Keratinocyte (primary cell): ENCODE results near the gene OSGIN1. TPM values are rescaled to one million over a fixed set of nuclear protein-coding genes. Genes with fewer than 3 reads are reported as not detected.

Experiments
- DNase-seq: peaks from one replicate; pipeline ENCODE4 v3.0.0-alpha.2; 2011; ENCODE audit warnings: low read depth, missing footprints, low spot score
- FAIRE-seq: peaks from 2 replicates; lab custom pipeline; 2011; peaks lifted over from hg19 to GRCh38; lab: Jason Lieb, UNC
- H2AFZ ChIP-seq: 2 replicates; pipeline ENCODE4 v1.6.0; 2012; ENCODE audit warnings: low read length, control low read depth, inconsistent platforms; ENCODE audit not compliant: control insufficient read depth
- H3K27ac ChIP-seq: 2 replicates; pipeline ENCODE4 v1.5.1; 2011; ENCODE audit warnings: low read length; ENCODE audit not compliant: control insufficient read depth, insufficient read depth
- H3K27me3 ChIP-seq: 3 replicates; pipeline ENCODE4 v1.6.0; 2011; ENCODE audit warnings: low read length; ENCODE audit not compliant: control insufficient read depth, insufficient read depth; ENCODE audit errors: extremely low read depth
- H3K36me3 ChIP-seq, 2 experiments: 2 replicates in 1 of 2; 3 replicates in 1 of 2; pipeline ENCODE4 v1.5.1; 2011; ENCODE audit warnings: low read length in 2 of 2, mild to moderate bottlenecking in 1 of 2; ENCODE audit not compliant: control insufficient read depth in 2 of 2, insufficient read depth in 2 of 2; ENCODE audit errors: extremely low read depth in 1 of 2
- H3K4me1 ChIP-seq: 3 replicates; pipeline ENCODE4 v1.5.1; 2011; ENCODE audit warnings: low read length; ENCODE audit not compliant: control insufficient read depth, insufficient read depth; ENCODE audit errors: extremely low read depth
- H3K4me2 ChIP-seq: 3 replicates; pipeline ENCODE4 v1.6.0; 2011; ENCODE audit warnings: low read depth, low read length; ENCODE audit not compliant: control insufficient read depth, insufficient read depth; ENCODE audit errors: extremely low read depth
- H3K4me3 ChIP-seq, 3 experiments: fragments of 200-600 bp in 1 of 3; sonication (generic) in 1 of 3; 2 replicates in 2 of 3; 3 replicates in 1 of 3; pipeline ENCODE4 v1.5.1; 2011 to 2016; ENCODE audit warnings: low read length in 3 of 3, mild to moderate bottlenecking in 3 of 3, control low read depth in 2 of 3, inconsistent platforms in 1 of 3, low read depth in 1 of 3, mixed read lengths in 1 of 3, mixed run types in 1 of 3, moderate library complexity in 1 of 3; ENCODE audit not compliant: control insufficient read depth in 2 of 3, insufficient read depth in 2 of 3; ENCODE audit errors: extremely low read depth in 1 of 3
- H3K79me2 ChIP-seq: 2 replicates; pipeline ENCODE4 v1.6.0; 2012; ENCODE audit warnings: low read length; ENCODE audit not compliant: control insufficient read depth, insufficient read depth
- H3K9ac ChIP-seq: 3 replicates; pipeline ENCODE4 v1.6.0; 2011; ENCODE audit warnings: low read length; ENCODE audit not compliant: control insufficient read depth, insufficient read depth; ENCODE audit errors: extremely low read depth
- H3K9me1 ChIP-seq: 3 replicates; pipeline ENCODE4 v1.6.0; 2011; ENCODE audit warnings: low read length; ENCODE audit not compliant: control insufficient read depth, insufficient read depth; ENCODE audit errors: extremely low read depth
- H3K9me3 ChIP-seq: 2 replicates; pipeline ENCODE4 v1.5.1; 2012; ENCODE audit warnings: low read depth, low read length; ENCODE audit not compliant: control insufficient read depth
- H4K20me1 ChIP-seq: 3 replicates; pipeline ENCODE4 v1.6.0; 2011; ENCODE audit warnings: low read length; ENCODE audit not compliant: control insufficient read depth, insufficient read depth; ENCODE audit errors: extremely low read depth
- EZH2 ChIP-seq: IDR thresholded peaks from one replicate; pipeline ENCODE4 v1.6.1; 2012; ENCODE audit warnings: inconsistent platforms, mild to moderate bottlenecking, low read length, moderate library complexity
- dilution Hi-C: fragments of 300-500 bp; cut with MboI; formaldehyde crosslinking; loops from one replicate; pipeline ENCODE4 v1.7.0; 2020; ENCODE audit warnings: low sequenced_read_pairs; ENCODE audit not compliant: extremely low pct_ligation_motif_present
- polyA plus RNA-seq, 5 experiments: library from polyadenylated mRNA; depleted of rRNA in 3 of 5; stranded (reverse) in 3 of 5; stranded (forward) in 1 of 5; unstranded in 1 of 5; fragments of >200 nt; gene quantifications; 1 replicate in 1 of 5; 2 replicates in 3 of 5; 3 replicates in 1 of 5; pipeline versions ENCODE4 v1.2.1 to v1.2.3, GENCODE V29; 2011 to 2012; ENCODE audit warnings: missing spikeins in 2 of 5, low read depth in 1 of 5, low replicate concordance in 1 of 5
- TF ChIP-seq, protein P1 (sequence below), 3 experiments: IDR thresholded peaks in 1 of 3; conservative IDR thresholded peaks in 1 of 3; optimal IDR thresholded peaks in 1 of 3; 2 replicates in 2 of 3; 3 replicates in 1 of 3; pipeline versions ENCODE3 to v1.5.1; 2011; ENCODE audit warnings: low read length in 3 of 3, mild to moderate bottlenecking in 3 of 3, moderate library complexity in 2 of 3, control low read depth in 1 of 3, inconsistent platforms in 1 of 3; ENCODE audit not compliant: insufficient read depth in 2 of 3; ENCODE audit errors: extremely low read depth in 1 of 3

The OSGIN1 gene
- polyA plus RNA-seq, 1 donor (not counting 4 experiments of a cell fraction or from before 2014, with no cell fraction given) = 2.1 TPM

DNA sequence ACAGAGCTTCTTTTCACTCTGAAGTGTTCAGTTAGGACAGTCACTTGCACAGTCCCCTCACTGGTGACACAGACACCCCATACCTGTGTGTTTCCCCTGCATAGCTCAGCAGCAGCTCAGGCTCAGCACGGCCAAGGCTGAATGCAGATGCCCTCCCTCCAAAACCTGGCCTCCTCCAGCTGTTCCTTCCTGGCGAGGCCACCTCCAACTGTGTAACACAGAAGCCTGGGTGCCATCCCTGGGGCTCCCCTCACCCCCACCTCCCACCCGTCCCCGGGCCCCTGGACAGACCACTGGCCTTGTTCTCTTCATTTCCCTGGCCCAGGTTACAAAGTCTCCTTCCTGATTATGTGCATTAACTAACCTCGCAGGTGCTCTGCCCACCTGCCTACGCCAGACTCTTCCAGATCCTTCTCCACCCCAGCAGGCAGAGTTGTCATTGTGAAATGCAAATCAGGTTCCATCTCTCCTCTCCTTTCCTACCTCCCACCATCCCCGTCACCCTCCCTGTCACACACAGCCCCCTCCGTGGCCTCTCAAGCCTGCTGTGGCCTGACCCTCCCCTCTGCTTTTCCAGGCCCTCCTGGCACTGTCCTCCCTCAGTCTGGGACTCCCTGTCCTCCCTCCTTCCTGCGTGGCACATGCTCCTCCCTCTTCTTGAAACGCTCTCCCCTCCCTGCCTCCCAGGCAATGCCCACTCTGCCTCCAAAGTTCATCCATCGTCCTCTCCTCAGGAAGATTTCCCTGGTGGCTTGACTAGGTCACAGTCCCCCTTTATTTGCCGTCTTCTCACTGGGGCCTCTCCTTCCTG lies 27.7 kb upstream of the OSGIN1 start:
- Histone ChIP-seq H3K4me3 (no peak overlapping the region), H3K27ac (no peak overlapping the region), H3K9me1 (no peaks in the 10 kb centered on the region), H3K4me2 (no peak overlapping the region), H3K4me1 (peaks cover 8% of the 10 kb centered on the region), H3K79me2 (no peaks in the 10 kb centered on the region), H3K36me3 (peaks cover 0 to 1% of the 10 kb centered on the region in 2 experiments), H2AFZ (no peak overlapping the region), H3K9ac (no peak overlapping the region), H3K27me3 (no peaks in the 10 kb centered on the region), H3K9me3 (no peaks in the 10 kb centered on the region), H4K20me1 (no peaks in the 10 kb centered on the region)
- dilution Hi-C loops = no loop called here
- DNase-seq (no peak), FAIRE-seq (no peak)
- TF ChIP-seq, protein P1, sequence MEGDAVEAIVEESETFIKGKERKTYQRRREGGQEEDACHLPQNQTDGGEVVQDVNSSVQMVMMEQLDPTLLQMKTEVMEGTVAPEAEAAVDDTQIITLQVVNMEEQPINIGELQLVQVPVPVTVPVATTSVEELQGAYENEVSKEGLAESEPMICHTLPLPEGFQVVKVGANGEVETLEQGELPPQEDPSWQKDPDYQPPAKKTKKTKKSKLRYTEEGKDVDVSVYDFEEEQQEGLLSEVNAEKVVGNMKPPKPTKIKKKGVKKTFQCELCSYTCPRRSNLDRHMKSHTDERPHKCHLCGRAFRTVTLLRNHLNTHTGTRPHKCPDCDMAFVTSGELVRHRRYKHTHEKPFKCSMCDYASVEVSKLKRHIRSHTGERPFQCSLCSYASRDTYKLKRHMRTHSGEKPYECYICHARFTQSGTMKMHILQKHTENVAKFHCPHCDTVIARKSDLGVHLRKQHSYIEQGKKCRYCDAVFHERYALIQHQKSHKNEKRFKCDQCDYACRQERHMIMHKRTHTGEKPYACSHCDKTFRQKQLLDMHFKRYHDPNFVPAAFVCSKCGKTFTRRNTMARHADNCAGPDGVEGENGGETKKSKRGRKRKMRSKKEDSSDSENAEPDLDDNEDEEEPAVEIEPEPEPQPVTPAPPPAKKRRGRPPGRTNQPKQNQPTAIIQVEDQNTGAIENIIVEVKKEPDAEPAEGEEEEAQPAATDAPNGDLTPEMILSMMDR (optimal IDR thresholded peaks at IDR 0.05 in 1 of 3, IDR thresholded peaks at IDR 0.05 in 1 of 3, conservative IDR thresholded peaks at IDR 0.05 in 1 of 3; ENCODE audit: extremely low read depth in 1 of 3, insufficient read depth in 2 of 3, low read length in 3 of 3) = no peak
- no peak for TF ChIP-seq EZH2

GRCh38 chr16:83925957-83926725 lies 26.9 kb upstream of the OSGIN1 start:
- no peaks in the 10 kb centered on the region for H4K20me1 ChIP-seq
- H3K36me3 ChIP-seq = peaks cover 0 to 1% of the 10 kb centered on the region in 2 experiments
- FAIRE-seq (no peak), DNase-seq (no peak)
- no peak overlapping the region for H3K27ac ChIP-seq
- no peaks in the 10 kb centered on the region for H3K9me1 ChIP-seq
- dilution Hi-C loops = no loop called here
- no peaks in the 10 kb centered on the region for H3K27me3 ChIP-seq
- H2AFZ ChIP-seq = no peak overlapping the region
- H3K9me3 ChIP-seq = no peaks in the 10 kb centered on the region
- peak overlapping the region; percentile 92 for H3K4me2 ChIP-seq
- H3K79me2 ChIP-seq = no peaks in the 10 kb centered on the region
- no peak overlapping the region for H3K9ac ChIP-seq
- no peak overlapping the region for H3K4me3 ChIP-seq
- no peak for TF ChIP-seq EZH2
- TF ChIP-seq, protein P1 (optimal IDR thresholded peaks at IDR 0.05 in 1 of 3, IDR thresholded peaks at IDR 0.05 in 1 of 3, conservative IDR thresholded peaks at IDR 0.05 in 1 of 3; ENCODE audit: extremely low read depth in 1 of 3, insufficient read depth in 2 of 3, low read length in 3 of 3) = no peak
- H3K4me1 ChIP-seq = peaks cover 8% of the 10 kb centered on the region
